GM21447 (cell line): Measurements from ENCODE around the gene TBKBP1.
"Not testable (repeated sequence)": the region's sequence is repeated elsewhere in the genome, so short reads cannot be mapped to it uniquely, and the experiment has no call there.

Experiments
- ATAC-seq: cut with Tn5 transposase; IDR thresholded peaks from one replicate; pipeline ENCODE4 v1.9.1; 2021; ENCODE audit not compliant: unreplicated experiment

The TBKBP1 gene

GRCh38 chr17:47678196-47678595 lies 15.8 kb upstream of the TBKBP1 start:
- ATAC-seq: no peak

GRCh38 chr17:47682138-47682537 lies 11.8 kb upstream of the TBKBP1 start:
- no peak for ATAC-seq

- not testable (repeated sequence) for ATAC-seq
Observed at GRCh38 chr17:47682727-47683126, 11.2 kb upstream of the TBKBP1 start.

GRCh38 chr17:47684025-47684424 lies 9.9 kb upstream of the TBKBP1 start:
- ATAC-seq: no peak

GRCh38 chr17:47684535-47685193 lies 9.3 kb upstream of the TBKBP1 start:
- no peak for ATAC-seq

GRCh38 chr17:47685556-47686275 lies 8.2 kb upstream of the TBKBP1 start:
- no peak for ATAC-seq

- ATAC-seq: no peak
Observed at GRCh38 chr17:47686276-47686635, 7.7 kb upstream of the TBKBP1 start.

GRCh38 chr17:47686664-47687327 lies 7.2 kb upstream of the TBKBP1 start:
- ATAC-seq: no peak

- no peak for ATAC-seq
Observed at GRCh38 chr17:47687328-47687690, 6.7 kb upstream of the TBKBP1 start.

GRCh38 chr17:47687748-47688147 lies 6.2 kb upstream of the TBKBP1 start:
- no peak for ATAC-seq

GRCh38 chr17:47690121-47690520 lies 3.8 kb upstream of the TBKBP1 start:
- no peak for ATAC-seq

- no peak for ATAC-seq
Observed at GRCh38 chr17:47692137-47692894, 1.6 kb upstream of the TBKBP1 start.

GRCh38 chr17:47692895-47693730 lies 848 bp upstream of the TBKBP1 start:
- ATAC-seq: no peak

GRCh38 chr17:47694581-47695428 lies 844 bp downstream of the TBKBP1 start:
- ATAC-seq: no peak

GRCh38 chr17:47695429-47696376 lies 1.7 kb downstream of the TBKBP1 start:
- no peak for ATAC-seq

- ATAC-seq: no peak
Observed at GRCh38 chr17:47696717-47697642, 3.0 kb downstream of the TBKBP1 start.

- ATAC-seq: no peak
Observed at GRCh38 chr17:47697906-47698711, 4.1 kb downstream of the TBKBP1 start.
